Neural progenitor cell (in vitro differentiated cells): ENCODE results near the gene AP1B1.

Experiments used
- CTCF ChIP-seq: fragments of 200-600 bp; sonication (generic); IDR thresholded peaks from 2 replicates; pipeline ENCODE4 v1.5.1; 2017; ENCODE audit warnings: antibody characterized with exemption, mild to moderate bottlenecking
- EZH2 ChIP-seq: fragments of 200-600 bp; sonication (generic); IDR thresholded peaks from 2 replicates; pipeline ENCODE4 v1.6.1; 2017; ENCODE audit warnings: antibody characterized with exemption, mild to moderate bottlenecking, moderate library complexity
- EZH2phosphoT487 ChIP-seq: fragments of 200-600 bp; sonication (generic); IDR thresholded peaks from 2 replicates; pipeline ENCODE4 v1.6.1; 2017; ENCODE audit warnings: antibody characterized with exemption

DNA sequence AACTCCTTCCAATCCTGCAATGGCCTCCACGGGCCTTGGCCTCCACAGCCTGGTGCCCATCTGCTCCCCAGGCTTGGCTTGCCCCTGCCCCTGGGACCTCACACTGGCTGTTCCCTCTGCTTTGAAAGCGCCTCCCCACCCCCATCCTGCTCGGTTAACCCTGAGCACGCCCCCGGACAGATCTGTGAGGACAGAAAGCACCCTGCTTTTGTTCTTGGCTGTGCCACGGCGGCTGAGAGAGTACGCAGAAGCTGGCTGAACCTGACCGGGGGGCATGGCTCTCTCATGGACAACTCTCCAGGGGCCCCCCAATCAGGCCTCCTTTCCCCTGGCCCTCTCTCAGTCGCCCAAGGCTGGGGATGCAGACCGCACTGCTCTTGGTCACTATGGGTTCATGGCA lies 52.7 kb downstream of the AP1B1 start:
- TF ChIP-seq CTCF (no peak), EZH2 (no peak), EZH2phosphoT487 (no peak)
